GM12878 (cell line): ENCODE data around the gene PTAFR. TPM values are rescaled to one million over a fixed set of nuclear protein-coding genes. Genes with fewer than 3 reads are reported as not detected.

Experiments used
- ATAC-seq: fragments of 200-7000 bp; cut with Tn5 transposase; 3 replicates; pipeline ENCODE4 v1.9.1; 2020; ENCODE audit warnings: mild to moderate bottlenecking, moderate library complexity
- BruUV-seq: library from RNA; stranded (reverse); fragments of 400-500 nt; replicated peaks from 2 replicates; lab custom pipeline; 2021; lab: Mats Ljungman, UMichigan
- CTCF ChIA-PET: fragments of 300-600 bp; sonication (Branson Sonifier 250); formaldehyde crosslinking; extraction: SDS; loops from one replicate; lab custom pipeline; 2021; ENCODE audit warnings: inconsistent platforms; lab: Yijun Ruan, JAX
- POLR2A ChIA-PET: fragments of 350-600 bp; formaldehyde crosslinking; extraction: SDS; loops from one replicate; lab custom pipeline; 2021; ENCODE audit warnings: inconsistent platforms; lab: Charles Lee
- RAD21 ChIA-PET: fragments of 300-600 bp; sonication (Branson Sonifier 250); formaldehyde crosslinking; loops from one replicate; lab custom pipeline; 2023; ENCODE audit warnings: antibody characterized with exemption; ENCODE audit not compliant: unreplicated experiment; lab: Charles Lee
- SMC1A ChIA-PET: fragments of 300-600 bp; sonication (Branson Sonifier 250); formaldehyde crosslinking; loops from one replicate; lab custom pipeline; 2023; ENCODE audit not compliant: unreplicated experiment, uncharacterized antibody; lab: Charles Lee
- DNase-seq: peaks from one replicate; pipeline ENCODE4 v3.0.0-alpha.2; 2011; ENCODE audit warnings: low read depth, low spot score
- FAIRE-seq: peaks from 3 replicates; lab custom pipeline; 2011; peaks lifted over from hg19 to GRCh38; lab: Jason Lieb, UNC
- H2AFZ ChIP-seq: 2 replicates; pipeline ENCODE4 v1.6.0; 2011; ENCODE audit warnings: low read depth, low read length, control low read depth; ENCODE audit not compliant: control insufficient read depth
- H3K27ac ChIP-seq: 2 replicates; pipeline ENCODE4 v1.5.1; 2011; ENCODE audit warnings: control low read depth; ENCODE audit not compliant: control insufficient read depth, insufficient read depth
- H3K27me3 ChIP-seq, 2 experiments: replicated peaks in 1 of 2; 2 replicates each; pipeline versions ENCODE4 v1.6.0 to v1.6.1; 2011; ENCODE audit warnings: low read length in 1 of 2; ENCODE audit not compliant: control insufficient read depth in 2 of 2, insufficient read depth in 2 of 2
- H3K36me3 ChIP-seq, 2 experiments: 2 replicates each; pipeline ENCODE4 v1.5.1; 2011; ENCODE audit warnings: low read length in 1 of 2; ENCODE audit not compliant: control insufficient read depth in 2 of 2, insufficient read depth in 2 of 2
- H3K4me1 ChIP-seq: 2 replicates; pipeline ENCODE4 v1.6.1; 2011; ENCODE audit warnings: mild to moderate bottlenecking, low read length, moderate library complexity, mixed read lengths; ENCODE audit not compliant: control insufficient read depth, insufficient read depth
- H3K4me2 ChIP-seq: 2 replicates; pipeline ENCODE4 v1.6.0; 2011; ENCODE audit warnings: control low read depth; ENCODE audit not compliant: control insufficient read depth, insufficient read depth
- H3K4me3 ChIP-seq: fragments of 200-600 bp; sonication (generic); 2 replicates; pipeline ENCODE4 v1.5.1; 2016
- H3K79me2 ChIP-seq: 2 replicates; pipeline ENCODE4 v1.6.0; 2011; ENCODE audit warnings: low read length; ENCODE audit not compliant: control insufficient read depth, insufficient read depth
- H3K9ac ChIP-seq: 2 replicates; pipeline ENCODE4 v1.8.0; 2011; ENCODE audit warnings: low read length, control low read depth, mixed read lengths; ENCODE audit not compliant: control insufficient read depth, insufficient read depth
- H3K9me3 ChIP-seq: replicated peaks from 3 replicates; pipeline ENCODE4 v1.5.1; 2011; ENCODE audit warnings: mild to moderate bottlenecking, low read length; ENCODE audit not compliant: control insufficient read depth, insufficient read depth
- H4K20me1 ChIP-seq: 2 replicates; pipeline ENCODE4 v1.6.0; 2011; ENCODE audit not compliant: control insufficient read depth, insufficient read depth
- BHLHE40 ChIP-seq, 2 experiments: fragments of 450-650 bp in 1 of 2; IDR thresholded peaks; 2 replicates each; pipeline ENCODE4 v1.6.1; 2011 to 2017; ENCODE audit warnings: low read depth in 2 of 2, borderline replicate concordance in 1 of 2, improper control_type of control experiment in 1 of 2, low read length in 1 of 2, mild to moderate bottlenecking in 1 of 2
- BRCA1 ChIP-seq: IDR thresholded peaks from 2 replicates; pipeline ENCODE4 v1.6.1; 2011; ENCODE audit warnings: low read depth, low read length, improper control_type of control experiment
- CEBPB ChIP-seq, 2 experiments: fragments of 150-350 bp in 1 of 2; IDR thresholded peaks; 2 replicates each; pipeline ENCODE4 v1.6.1; 2012 to 2014; ENCODE audit warnings: low read depth in 2 of 2, low read length in 2 of 2, borderline replicate concordance in 1 of 2, inconsistent platforms in 1 of 2
- CHD2 ChIP-seq: IDR thresholded peaks from 2 replicates; pipeline ENCODE4 v1.6.1; 2011; ENCODE audit warnings: low read depth, low read length, improper control_type of control experiment, borderline replicate concordance
- CREM ChIP-seq: IDR thresholded peaks from 2 replicates; pipeline ENCODE4 v1.6.1; 2014; ENCODE audit warnings: antibody characterized with exemption, low read depth
- EED ChIP-seq: sonication (generic); IDR thresholded peaks from 2 replicates; pipeline ENCODE4 v1.6.1; 2016; ENCODE audit warnings: antibody characterized with exemption, low read depth
- EP300 ChIP-seq, 2 experiments: fragments of 150-350 bp in 1 of 2; IDR thresholded peaks; 2 replicates each; pipeline ENCODE4 v1.6.1; 2011 to 2012; ENCODE audit warnings: low read depth in 2 of 2, low read length in 2 of 2, borderline replicate concordance in 1 of 2, improper control_type of control experiment in 1 of 2, inconsistent platforms in 1 of 2; ENCODE audit not compliant: control insufficient read depth in 1 of 2
- ESRRA ChIP-seq: IDR thresholded peaks from 2 replicates; pipeline ENCODE4 v1.6.1; 2012; ENCODE audit warnings: mild to moderate bottlenecking, low read length, improper control_type of control experiment
- FOS ChIP-seq: IDR thresholded peaks from 3 replicates; pipeline ENCODE4 v1.6.1; 2011; ENCODE audit warnings: borderline replicate concordance; ENCODE audit not compliant: insufficient read length; ENCODE audit errors: extremely low read depth
- FOXK2 ChIP-seq: fragments of 450-650 bp; IDR thresholded peaks from 2 replicates; pipeline ENCODE4 v1.6.1; 2017; ENCODE audit warnings: mild to moderate bottlenecking, moderate library complexity
- GABPA ChIP-seq: IDR thresholded peaks from 2 replicates; pipeline ENCODE4 v1.6.1; 2014; ENCODE audit warnings: antibody characterized with exemption, low read depth, mild to moderate bottlenecking, inconsistent platforms
- HDGF ChIP-seq: fragments of 450-650 bp; IDR thresholded peaks from 2 replicates; pipeline ENCODE4 v1.6.1; 2016; ENCODE audit warnings: antibody characterized with exemption
- MEF2A ChIP-seq: IDR thresholded peaks from 2 replicates; pipeline ENCODE4 v1.6.1; 2011; ENCODE audit warnings: low read depth, mild to moderate bottlenecking, low read length, moderate library complexity; ENCODE audit not compliant: insufficient read depth
- MYB ChIP-seq: fragments of 150-350 bp; IDR thresholded peaks from 2 replicates; pipeline ENCODE4 v1.6.1; 2014; ENCODE audit warnings: mild to moderate bottlenecking, low read depth, low read length, borderline replicate concordance
- NFIC ChIP-seq: IDR thresholded peaks from 2 replicates; pipeline ENCODE4 v1.6.1; 2012; ENCODE audit warnings: low read depth, mild to moderate bottlenecking, inconsistent platforms, low read length, moderate library complexity
- NFXL1 ChIP-seq: fragments of 450-650 bp; IDR thresholded peaks from 2 replicates; pipeline ENCODE4 v1.6.1; 2017; ENCODE audit warnings: antibody characterized with exemption, mild to moderate bottlenecking, borderline replicate concordance
- PAX5 ChIP-seq: IDR thresholded peaks from 2 replicates; pipeline ENCODE4 v1.6.1; 2011; ENCODE audit warnings: low read depth, low read length, borderline replicate concordance
- SMARCA5 ChIP-seq: fragments of 450-650 bp; IDR thresholded peaks from 2 replicates; pipeline ENCODE4 v1.6.1; 2017; ENCODE audit warnings: mild to moderate bottlenecking
- SUZ12 ChIP-seq: fragments of 200-600 bp; sonication (generic); IDR thresholded peaks from one replicate; pipeline ENCODE4 v1.6.1; 2018; ENCODE audit warnings: antibody characterized with exemption, mild to moderate bottlenecking; ENCODE audit not compliant: unreplicated experiment
- TCF3 ChIP-seq: IDR thresholded peaks from 2 replicates; pipeline ENCODE4 v1.6.1; 2012; ENCODE audit warnings: low read depth, mild to moderate bottlenecking, low read length, borderline replicate concordance; ENCODE audit not compliant: insufficient read depth
- ZNF24 ChIP-seq: fragments of 450-650 bp; IDR thresholded peaks from 2 replicates; pipeline ENCODE4 v1.6.1; 2017; ENCODE audit warnings: antibody characterized with exemption, mild to moderate bottlenecking
- WGBS: methylation state at CpG from one replicate; pipeline ENCODE4 v1.1.6; 2016; ENCODE audit warnings: low lambda C conversion rate; ENCODE audit not compliant: insufficient replicate concordance, insufficient coverage; ENCODE audit errors: missing lambda C conversion rate; 5-methylcytosine and 5-hydroxymethylcytosine counted together
- in situ Hi-C: fragments of 300-500 bp; cut with MboI; formaldehyde crosslinking; loops from 9 replicates; pipeline ENCODE4 v1.14.3; 2018; ENCODE audit warnings: mixed read lengths
- intact Hi-C: fragments of 100-400 bp; cut with micrococcal nuclease; formaldehyde crosslinking; loops from one replicate; pipeline ENCODE4 v1.14.2; 2022; ENCODE audit not compliant: unreplicated experiment
- polyA plus RNA-seq, 11 experiments: library from polyadenylated mRNA; depleted of rRNA in 4 of 11; unstranded in 6 of 11; stranded (reverse) in 5 of 11; fragments of >200 nt; fragmentation: Nextera tagmentation in 4 of 11; fragmentation: Illumina TruSeq in 1 of 11; extraction: Ambion mirVana in 4 of 11; extraction: Trizol in 1 of 11; gene quantifications; 1 replicate in 1 of 11; 2 replicates in 10 of 11; pipeline versions ENCODE4 v1.2.1 to v1.2.3, GENCODE V29; 2011 to 2016; ENCODE audit warnings: inconsistent platforms in 2 of 11, missing spikeins in 2 of 11, low read depth in 1 of 11
- total RNA-seq, 4 experiments: library from RNA; depleted of rRNA in 3 of 4; stranded (reverse); fragments of >200 nt in 3 of 4; fragmentation: Illumina TruSeq in 1 of 4; extraction: Trizol in 1 of 4; gene quantifications; 2 replicates each; pipeline versions ENCODE4 v1.2.1 to v1.2.3, GENCODE V29; 2013 to 2021

PTAFR gene
- total and polyA plus RNA-seq, 10 of the 15 experiments (the other 5 are each of a cell fraction or from before 2014, with no cell fraction given): 17.5 to 251 (median 27.7) TPM

DNA sequence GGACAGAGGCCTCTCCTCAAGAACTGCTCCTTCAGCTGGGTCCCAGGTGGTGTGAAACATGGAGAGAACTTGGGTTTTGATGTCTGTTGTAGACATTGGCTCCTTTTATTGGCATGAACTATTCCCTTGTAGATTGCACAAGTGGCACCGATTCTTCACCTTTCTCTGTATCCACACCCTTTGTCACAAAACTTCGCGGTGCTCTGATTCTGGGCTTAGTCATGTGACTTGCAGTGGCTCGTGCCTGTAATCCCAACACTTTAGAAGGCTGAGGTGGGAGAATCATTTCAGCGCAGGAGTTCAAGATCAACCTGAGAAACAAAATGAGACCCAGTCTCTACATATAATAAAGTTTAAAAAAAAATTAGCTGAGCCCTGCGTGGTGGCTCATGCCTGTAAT is 45.6 kb downstream of the PTAFR start (continued):
- TF ChIP-seq TCF3 (no peak), MYB (no peak), SUZ12 (no peak), GABPA (no peak), FOS (no peak), FOXK2 (no peak), NFIC (no peak)
- TF ChIP-seq, all 136 proteins: peak for 0

DNA sequence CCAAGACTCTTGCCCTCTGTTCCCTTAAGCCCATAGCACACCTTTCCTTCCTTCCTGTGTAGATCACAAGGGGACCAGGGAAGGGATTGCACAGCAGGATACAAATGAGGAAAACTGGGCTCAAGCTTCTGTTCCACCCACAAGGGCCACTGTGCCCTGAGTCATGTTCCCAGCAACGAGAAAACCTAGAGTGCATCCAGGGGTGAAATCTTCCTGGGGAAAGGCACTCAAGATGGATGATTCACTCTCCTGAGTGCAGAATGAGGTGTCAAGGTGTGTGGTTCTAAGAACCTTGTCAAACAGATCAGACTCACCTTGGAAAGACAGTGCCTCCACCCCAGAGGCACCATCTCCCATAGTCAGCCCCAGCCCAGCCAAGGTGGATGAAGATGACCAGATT is 47.3 kb downstream of the PTAFR start:
- Histone ChIP-seq H3K9ac (no peak overlapping the region), H3K27me3 (no peaks in the 10 kb centered on the region), H3K9me3 (peaks cover 2% of the 10 kb centered on the region; the same call in 2 of the 3 replicates), H2AFZ (no peak overlapping the region), H3K79me2 (no peaks in the 10 kb centered on the region), H4K20me1 (no peaks in the 10 kb centered on the region), H3K36me3 (no peaks in the 10 kb centered on the region), H3K4me2 (no peak overlapping the region), H3K4me3 (no peak overlapping the region), H3K27ac (no peak overlapping the region)
- ChIA-PET SMC1A (interaction anchor here (0.7 to 8.3 kb wide), 5 partner anchors 15 to 40 kb away, joined by 3 to 41 read pairs (median 15); no protein-coding TSS in a partner anchor), POLR2A (interaction anchor here (0.7 to 0.8 kb wide), 2 partner anchors 9 to 11 kb away, joined by 3 to 4 read pairs; no protein-coding TSS in a partner anchor), CTCF (interaction anchor here (2.1 kb wide), 1 partner anchor 16 kb away, joined by 10 read pairs; no protein-coding TSS in a partner anchor)
- no peak for FAIRE-seq
- in situ Hi-C loops (no loop called here), intact Hi-C loops (no loop called here)
- no peak for ATAC-seq
- no peak for DNase-seq
- 84% methylated on average over 1 of the region's 1 CpG for WGBS
- TF ChIP-seq MYB (no peak), EED (no peak), CHD2 (no peak), NFXL1 (no peak), BRCA1 (no peak), BHLHE40 (IDR thresholded peaks at IDR 0.05; ENCODE audit: borderline replicate concordance in 1 of 2, low read depth in 2 of 2, low read length in 1 of 2) (no peak), MEF2A (no peak), ESRRA (no peak), PAX5 (no peak), EP300 (IDR thresholded peaks at IDR 0.05; ENCODE audit: borderline replicate concordance in 1 of 2, control insufficient read depth in 1 of 2, low read depth in 2 of 2, low read length in 2 of 2) (no peak), CEBPB (IDR thresholded peaks at IDR 0.05; ENCODE audit: borderline replicate concordance in 1 of 2, low read depth in 2 of 2, low read length in 2 of 2) (no peak), HDGF (no peak), CREM (no peak), SMARCA5 (no peak), ZNF24 (no peak)
- TF ChIP-seq, all 136 proteins: peak for 0
- RAD21 ChIA-PET: interaction anchor here (1.7 kb wide), 1 partner anchor 38 kb away, joined by 4 read pairs; no protein-coding TSS in a partner anchor
- no TSS peak for BruUV-seq
- peaks cover 45% of the 10 kb centered on the region for H3K4me1 ChIP-seq
